ENCODE measurements around the gene COG4.

DNA sequence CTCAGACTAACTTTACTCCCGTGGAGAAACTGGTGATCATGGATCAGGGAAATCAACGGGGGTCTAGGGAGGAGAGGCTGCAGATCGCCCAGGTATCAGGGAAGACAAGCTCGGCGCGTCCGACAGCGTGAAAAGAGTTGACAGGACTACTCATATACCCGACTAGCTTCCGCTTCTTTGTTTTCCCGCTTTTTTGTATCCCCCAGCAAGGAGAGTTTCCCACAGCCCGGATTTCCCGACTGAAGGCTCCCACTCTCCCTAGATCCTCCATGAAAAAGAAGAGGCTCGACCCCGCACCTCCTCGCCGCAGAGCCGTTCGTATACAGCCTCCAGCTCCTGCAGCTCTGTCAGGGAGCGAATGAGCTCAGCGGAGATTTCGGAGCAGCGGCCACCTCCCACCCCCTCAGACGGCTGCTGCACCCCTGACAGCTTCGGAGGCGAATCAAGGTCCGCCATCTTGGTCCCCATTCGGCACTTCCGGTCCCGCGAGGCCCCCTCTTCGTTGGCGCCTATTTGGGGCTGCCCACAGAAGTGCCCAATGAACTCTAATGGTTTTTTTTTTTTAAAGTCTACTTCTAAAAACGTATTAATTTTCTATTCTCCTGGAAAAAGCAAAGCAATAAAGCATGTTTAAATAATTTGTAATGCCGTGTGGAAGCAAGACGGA is at the start of gene COG4:
- TF ChIP-seq CTCF (IDR thresholded peaks at IDR 0.05) = no peak
- peak in 1 of 2 donors; percentile 97 for TF ChIP-seq POLR2AphosphoS5 (IDR thresholded peaks at IDR 0.05; ENCODE audit: insufficient read depth in 1 of 2, low read depth in 1 of 2)
- TF ChIP-seq POLR2A (IDR thresholded peaks at IDR 0.05) = no peak
